ENCODE measurements around the gene CALHM3.

Gene CALHM3

GRCh38 chr10:103474077-103474476 lies 5.0 kb downstream of the CALHM3 start:
- DNase-seq (ENCODE audit: low read depth, low spot score): no peak

- no peak for DNase-seq (ENCODE audit: low read depth, low spot score)
These were observed 5.8 kb downstream of the CALHM3 start for GRCh38 chr10:103473261-103473671.

- no peak for DNase-seq (ENCODE audit: low read depth, low spot score)
These were observed 7.0 kb downstream of the CALHM3 start for GRCh38 chr10:103472005-103472404.

GRCh38 chr10:103470761-103471653 lies 8.0 kb downstream of the CALHM3 start:
- DNase-seq (ENCODE audit: low read depth, low spot score): no peak

- no peak for DNase-seq (ENCODE audit: low read depth, low spot score)
These were observed 9.8 kb downstream of the CALHM3 start for GRCh38 chr10:103469201-103469600.

GRCh38 chr10:103467406-103467805 lies 11.6 kb downstream of the CALHM3 start:
- no peak for DNase-seq (ENCODE audit: low read depth, low spot score)

- no peak for DNase-seq (ENCODE audit: low read depth, low spot score)
These were observed 12.3 kb downstream of the CALHM3 start for GRCh38 chr10:103466734-103467133.

- DNase-seq (ENCODE audit: low read depth, low spot score): no peak
These were observed 13.4 kb downstream of the CALHM3 start for GRCh38 chr10:103465411-103466179.

- DNase-seq (ENCODE audit: low read depth, low spot score): no peak
These were observed 15.5 kb downstream of the CALHM3 start for GRCh38 chr10:103463499-103463898.

GRCh38 chr10:103459615-103460014 lies 19.4 kb downstream of the CALHM3 start:
- DNase-seq (ENCODE audit: low read depth, low spot score): no peak

- no peak for DNase-seq (ENCODE audit: low read depth, low spot score)
These were observed 20.3 kb downstream of the CALHM3 start, which contains the start of gene CALHM1 for GRCh38 chr10:103458720-103459119. TSS of gene CALHM1 (minus strand) at chr10:103458900. CDS start at chr10:103458751, 149 bp downstream.

- DNase-seq (ENCODE audit: low read depth, low spot score): no peak
These were observed 21.0 kb downstream of the CALHM3 start for GRCh38 chr10:103457896-103458583.

GRCh38 chr10:103457176-103457712 lies 21.8 kb downstream of the CALHM3 start:
- DNase-seq (ENCODE audit: low read depth, low spot score): no peak

GRCh38 chr10:103456074-103456660 lies 22.9 kb downstream of the CALHM3 start:
- no peak for DNase-seq (ENCODE audit: low read depth, low spot score)

GRCh38 chr10:103455235-103455634 lies 23.8 kb downstream of the CALHM3 start:
- no peak for DNase-seq (ENCODE audit: low read depth, low spot score)

GRCh38 chr10:103454026-103454425 lies 25.0 kb downstream of the CALHM3 start:
- DNase-seq (ENCODE audit: low read depth, low spot score): no peak

GRCh38 chr10:103452506-103453230 lies 26.4 kb downstream of the CALHM3 start:
- no peak for DNase-seq (ENCODE audit: low read depth, low spot score)

GRCh38 chr10:103451831-103452505 lies 27.1 kb downstream of the CALHM3 start, which contains the start of gene CALHM2:
TSS of gene CALHM2 (minus strand) at chr10:103452370. CDS start at chr10:103449941, 2,429 bp downstream.
- DNase-seq (ENCODE audit: low read depth, low spot score): no peak

GRCh38 chr10:103451091-103451813 lies 27.8 kb downstream of the CALHM3 start:
- DNase-seq (ENCODE audit: low read depth, low spot score): no peak
